Measurements from ENCODE around the gene TMEM62. TPM values are rescaled to one million over a fixed set of nuclear protein-coding genes. Genes with fewer than 3 reads are reported as not detected.

Gene TMEM62
- total RNA-seq, 1 donor from 2014 or later, result 15.3 TPM

DNA sequence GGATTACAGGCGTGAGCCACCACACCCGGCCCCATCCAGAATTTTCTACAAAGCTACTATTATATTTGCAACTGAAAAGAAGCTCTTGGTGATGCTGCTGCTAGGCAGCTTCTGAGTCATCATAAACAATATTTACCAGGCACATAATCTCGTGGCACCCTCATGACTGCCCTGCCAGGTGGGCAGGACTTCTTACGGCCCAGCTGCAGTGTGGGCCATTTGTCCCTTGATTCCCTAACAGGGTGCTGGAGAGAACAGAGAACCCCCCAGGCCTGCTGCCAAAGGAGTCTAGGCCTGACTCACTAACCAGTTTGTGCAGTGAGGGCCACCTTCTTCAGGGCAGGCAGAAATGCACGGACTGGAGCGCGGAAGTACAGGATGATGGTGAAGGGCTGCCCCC, 82.6 kb downstream of the TMEM62 start:
- peaks cover under 1% of the 10 kb centered on the region for H3K27me3 Mint-ChIP-seq (ENCODE audit: low read depth)
- H3K4me1 Mint-ChIP-seq, result peaks cover 5% of the 10 kb centered on the region
- H3K27ac Mint-ChIP-seq (ENCODE audit: unreplicated experiment), result no peak overlapping the region
- H3K9me3 Mint-ChIP-seq, result no peaks in the 10 kb centered on the region
- no peak for TF ChIP-seq CTCF (conservative IDR thresholded peaks at IDR 0.05)
- no peak overlapping the region for H3K4me3 Mint-ChIP-seq
- DNase-seq (ENCODE audit: low read depth, low spot score), result no peak
- no peaks in the 10 kb centered on the region for H3K36me3 Mint-ChIP-seq (ENCODE audit: low read depth)

GRCh38 chr15:43218908-43219706, 85.7 kb downstream of the TMEM62 start:
- DNase-seq (ENCODE audit: low read depth, low spot score), result peak; percentile 25

GRCh38 chr15:43219929-43220928, 86.8 kb downstream of the TMEM62 start:
- Mint-ChIP-seq H3K4me1 (peaks cover 5% of the 10 kb centered on the region), H3K36me3 (ENCODE audit: low read depth) (no peaks in the 10 kb centered on the region), H3K27me3 (ENCODE audit: low read depth) (no peaks in the 10 kb centered on the region), H3K27ac (ENCODE audit: unreplicated experiment) (no peak overlapping the region), H3K4me3 (no peak overlapping the region), H3K9me3 (no peaks in the 10 kb centered on the region)
- no peak for TF ChIP-seq CTCF (conservative IDR thresholded peaks at IDR 0.05)
- DNase-seq (ENCODE audit: low read depth, low spot score), result no peak

More at GRCh38 chr15:43218908-43219706, 85.7 kb downstream of the TMEM62 start:
- no peak overlapping the region for H3K4me3 Mint-ChIP-seq
- TF ChIP-seq CTCF (conservative IDR thresholded peaks at IDR 0.05), result peak; percentile 45
- no peaks in the 10 kb centered on the region for H3K36me3 Mint-ChIP-seq (ENCODE audit: low read depth)
- no peak overlapping the region for H3K27ac Mint-ChIP-seq (ENCODE audit: unreplicated experiment)
- no peaks in the 10 kb centered on the region for H3K9me3 Mint-ChIP-seq
- H3K4me1 Mint-ChIP-seq, result peaks cover 5% of the 10 kb centered on the region
- H3K27me3 Mint-ChIP-seq (ENCODE audit: low read depth), result no peaks in the 10 kb centered on the region

DNA sequence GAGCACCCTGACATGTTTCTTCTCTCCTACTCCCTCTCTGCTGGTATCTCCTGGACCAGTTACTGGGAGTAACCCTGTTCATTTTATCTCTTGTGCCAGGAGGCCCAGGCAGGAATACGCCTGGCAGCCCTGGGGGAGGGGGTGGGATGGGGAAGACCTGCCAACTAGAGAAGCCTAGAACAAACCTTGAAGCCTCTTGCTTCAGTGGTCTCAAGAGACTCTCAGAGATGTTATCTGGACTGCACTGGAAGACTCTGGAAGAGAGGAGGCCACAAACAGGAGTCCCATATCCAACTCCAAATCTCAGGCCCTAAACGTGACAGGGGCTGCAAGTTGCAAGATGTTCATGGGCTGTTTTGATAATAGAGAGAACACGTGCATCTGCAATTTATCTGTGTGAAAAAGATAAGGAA, 87.6 kb downstream of the TMEM62 start, which contains the start of gene EPB42:
Gene EPB42 (minus strand): TSS at position 28 of the 413 bp plus-strand sequence. CDS start 193 bp downstream, outside the sequence.
- Mint-ChIP-seq H3K4me3 (no peak within 1 kb of the TSS), H3K9me3 (peaks cover 2% of the 10 kb centered on the region), H3K27me3 (ENCODE audit: low read depth) (no peaks in the 10 kb centered on the region), H3K36me3 (ENCODE audit: low read depth) (no peaks in the 10 kb centered on the region), H3K27ac (ENCODE audit: unreplicated experiment) (peak within 1 kb of the TSS; percentile 1), H3K4me1 (peaks cover 5% of the 10 kb centered on the region)
- TF ChIP-seq CTCF (conservative IDR thresholded peaks at IDR 0.05), result no peak
- no peak for DNase-seq (ENCODE audit: low read depth, low spot score)

- no peak for TF ChIP-seq CTCF (conservative IDR thresholded peaks at IDR 0.05)
- H3K27me3 Mint-ChIP-seq (ENCODE audit: low read depth), result no peaks in the 10 kb centered on the region
- no peak overlapping the region for H3K4me3 Mint-ChIP-seq
- H3K36me3 Mint-ChIP-seq (ENCODE audit: low read depth), result no peaks in the 10 kb centered on the region
- no peak for DNase-seq (ENCODE audit: low read depth, low spot score)
- H3K27ac Mint-ChIP-seq (ENCODE audit: unreplicated experiment), result no peak overlapping the region
- peaks cover 2% of the 10 kb centered on the region for H3K9me3 Mint-ChIP-seq
- H3K4me1 Mint-ChIP-seq, result peaks cover 5% of the 10 kb centered on the region
Observed at GRCh38 chr15:43221422-43221821, 88.0 kb downstream of the TMEM62 start.

Data from neural crest cell (in vitro differentiated cells).